Gastrocnemius medialis (tissue), 4 donors: ENCODE measurements around the gene DLX3. TPM values are rescaled to one million over a fixed set of nuclear protein-coding genes. Genes with fewer than 3 reads are reported as not detected.

Source experiments
- ATAC-seq, 2 donors: fragments of 150-250 bp; one replicate each; pipeline ENCODE4 v1.9.1; 2016
- DNase-seq, 2 donors: peaks; one replicate each; pipeline ENCODE4 v3.0.0-alpha.2; 2019
- H3K27ac ChIP-seq, 4 donors: fragments of 200-600 bp; sonication (generic); 1 replicate in 1 of 4; 2 replicates in 3 of 4; pipeline ENCODE4 v1.5.1; 2016 to 2018; ENCODE audit warnings: mild to moderate bottlenecking in 2 of 4, moderate library complexity in 1 of 4
- H3K27me3 ChIP-seq, 3 donors: fragments of 200-600 bp; sonication (generic) in 2 of 3; 1 replicate in 1 of 3; 2 replicates in 2 of 3; pipeline versions ENCODE4 v1.5.1 to v1.6.0; 2016 to 2019; ENCODE audit warnings: mild to moderate bottlenecking in 1 of 3, moderate library complexity in 1 of 3
- H3K36me3 ChIP-seq, 2 donors: fragments of 200-600 bp; sonication (generic) in 1 of 2; one replicate each; pipeline ENCODE4 v1.5.1; 2017 to 2018
- H3K4me1 ChIP-seq, 2 donors: fragments of 200-600 bp; sonication (generic) in 1 of 2; one replicate each; pipeline ENCODE4 v1.5.1; 2016 to 2017; ENCODE audit warnings: mild to moderate bottlenecking in 2 of 2
- H3K4me3 ChIP-seq, 4 donors: fragments of 200-600 bp; sonication (generic) in 3 of 4; 1 replicate in 1 of 4; 2 replicates in 3 of 4; pipeline ENCODE4 v1.5.1; 2016 to 2019; ENCODE audit warnings: mild to moderate bottlenecking in 2 of 4
- H3K9me3 ChIP-seq, 3 donors: fragments of 200-600 bp; sonication (generic) in 2 of 3; 1 replicate in 1 of 3; 2 replicates in 2 of 3; pipeline ENCODE4 v1.5.1; 2016 to 2019
- CTCF ChIP-seq, 5 experiments: fragments of 450-650 bp in 3 of 5; fragments of 200-600 bp in 2 of 5; sonication (generic) in 2 of 5; IDR thresholded peaks in 4 of 5; conservative IDR thresholded peaks in 1 of 5; 1 replicate in 4 of 5; 2 replicates in 1 of 5; pipeline ENCODE4 v1.5.1; 2016 to 2019; ENCODE audit warnings: antibody characterized with exemption in 5 of 5, mild to moderate bottlenecking in 3 of 5, moderate library complexity in 3 of 5
- POLR2A ChIP-seq, 2 donors: fragments of 450-650 bp; IDR thresholded peaks; one replicate each; pipeline ENCODE4 v1.6.1; 2017; ENCODE audit warnings: antibody characterized with exemption in 2 of 2, mild to moderate bottlenecking in 2 of 2, moderate library complexity in 2 of 2
- in situ Hi-C, 4 donors: fragments of 200-750 bp; cut with MboI; loops; one replicate each; pipeline versions ENCODE4 v1.15.0 to v1.8.0; 2017; ENCODE audit warnings: low sequenced_read_pairs in 4 of 4
- intact Hi-C: fragments of 100-400 bp; cut with DNase I; formaldehyde crosslinking; loops from one replicate; pipeline ENCODE4 v1.15.1; 2023; ENCODE audit warnings: low total_unique reads
- total RNA-seq, 4 donors: library from RNA; depleted of rRNA; stranded (reverse); fragments of >200 nt; gene quantifications; one replicate each; pipeline versions ENCODE4 v1.1.0 to v1.2.3, GENCODE V29; 2016

The DLX3 gene
- total RNA-seq, 4 donors from 2014 or later, result not detected

- ATAC-seq (peak in 1 of 2 donors; percentile 63), DNase-seq (peak in 1 of 2 donors; percentile 23)
- Histone ChIP-seq H3K4me1 (peaks cover 0 to 34% of the 10 kb centered on the region in 2 donors), H3K4me3 (peak overlapping the region; percentile 24 to 70 (median 40)), H3K27me3 (peaks cover 98 to 99% (median 98%) of the 10 kb centered on the region in 3 donors), H3K27ac (no peak overlapping the region), H3K9me3 (no peaks in the 10 kb centered on the region), H3K36me3 (no peaks in the 10 kb centered on the region)
- in situ Hi-C loops, result no loop called here
- intact Hi-C loops, result no loop called here
- TF ChIP-seq CTCF (IDR thresholded peaks at IDR 0.05 in 4 of 5, conservative IDR thresholded peaks at IDR 0.05 in 1 of 5) (no peak), POLR2A (IDR thresholded peaks at IDR 0.05) (no peak)
Measured at GRCh38 chr17:49968405-49969133, 26.5 kb downstream of the DLX3 start.

GRCh38 chr17:49967621-49968404, 27.2 kb downstream of the DLX3 start:
- H3K4me1 ChIP-seq, result peaks cover 0 to 34% of the 10 kb centered on the region in 2 donors
- ATAC-seq, result no peak

DNA sequence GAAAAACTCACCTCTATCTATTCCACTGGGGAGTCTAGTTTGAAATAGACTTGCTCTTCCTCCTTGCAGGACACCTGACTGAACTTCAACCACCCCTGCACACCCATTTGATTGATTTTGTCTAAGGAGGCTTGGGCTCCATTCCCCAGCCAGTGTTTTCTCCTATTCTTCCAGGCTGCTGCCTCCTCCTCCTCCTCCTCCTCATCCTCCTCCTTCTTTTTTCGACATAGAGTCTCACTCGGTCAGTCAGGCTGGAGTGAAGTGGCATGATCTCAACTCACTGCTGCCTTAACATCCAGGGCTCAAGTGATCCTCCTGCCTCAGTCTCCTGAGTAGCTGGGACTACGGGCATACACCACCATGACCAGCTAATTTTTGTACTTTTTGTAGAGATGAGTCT, 27.8 kb downstream of the DLX3 start:
- Histone ChIP-seq H3K27ac (no peak overlapping the region), H3K4me3 (no peak overlapping the region), H3K36me3 (no peaks in the 10 kb centered on the region), H3K4me1 (peaks cover 0 to 30% of the 10 kb centered on the region in 2 donors), H3K9me3 (no peaks in the 10 kb centered on the region), H3K27me3 (peaks cover 98 to 99% (median 98%) of the 10 kb centered on the region in 3 donors)
- DNase-seq (no peak), ATAC-seq (no peak)
- intact Hi-C loops (no loop called here), in situ Hi-C loops (no loop called here)
- TF ChIP-seq POLR2A (IDR thresholded peaks at IDR 0.05) (no peak), CTCF (IDR thresholded peaks at IDR 0.05 in 4 of 5, conservative IDR thresholded peaks at IDR 0.05 in 1 of 5) (no peak)

More at GRCh38 chr17:49967621-49968404, 27.2 kb downstream of the DLX3 start:
- no peak for DNase-seq
- no peak overlapping the region for H3K27ac ChIP-seq
- peaks cover 98 to 99% (median 98%) of the 10 kb centered on the region in 3 donors for H3K27me3 ChIP-seq
- in situ Hi-C loops, result no loop called here
- peak overlapping the region in 3 of 4 donors; percentile 24 to 70 (median 40) for H3K4me3 ChIP-seq
- TF ChIP-seq POLR2A (IDR thresholded peaks at IDR 0.05) (no peak), CTCF (IDR thresholded peaks at IDR 0.05 in 4 of 5, conservative IDR thresholded peaks at IDR 0.05 in 1 of 5) (no peak)
- no peaks in the 10 kb centered on the region for H3K9me3 ChIP-seq
- H3K36me3 ChIP-seq, result no peaks in the 10 kb centered on the region
- intact Hi-C loops, result no loop called here

DNA sequence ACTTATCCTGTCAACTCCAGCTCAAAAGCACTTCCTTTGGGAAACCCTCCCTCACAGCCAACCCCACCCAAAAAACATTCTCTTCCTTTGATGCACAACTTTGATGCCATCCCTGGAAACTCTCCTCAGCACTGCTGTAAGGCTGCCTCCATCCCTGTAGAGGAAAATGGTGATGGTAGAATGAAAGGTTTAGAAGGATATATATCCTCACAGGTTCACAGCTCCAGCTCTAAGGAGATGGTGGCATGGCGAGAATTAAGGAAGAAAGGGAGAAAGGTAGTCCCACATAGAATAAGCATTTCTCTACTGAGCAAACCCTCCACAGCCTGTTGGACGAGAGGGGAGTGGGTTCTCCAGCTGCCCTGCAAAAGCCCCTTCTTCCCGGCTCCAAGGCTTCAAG, 28.3 kb downstream of the DLX3 start:
- Histone ChIP-seq H3K27ac (no peak overlapping the region), H3K27me3 (peaks cover 96 to 99% (median 98%) of the 10 kb centered on the region in 3 donors), H3K4me1 (peaks cover 0 to 26% of the 10 kb centered on the region in 2 donors), H3K4me3 (no peak overlapping the region), H3K9me3 (no peaks in the 10 kb centered on the region), H3K36me3 (no peaks in the 10 kb centered on the region)
- TF ChIP-seq CTCF (IDR thresholded peaks at IDR 0.05 in 4 of 5, conservative IDR thresholded peaks at IDR 0.05 in 1 of 5), result no peak
- TF ChIP-seq POLR2A (IDR thresholded peaks at IDR 0.05), result no peak
- intact Hi-C loops, result no loop called here
- no peak for DNase-seq
- in situ Hi-C loops, result no loop called here
- no peak for ATAC-seq
